HG02798 (cell line): ENCODE data around the gene BARX2.

Experiments
- ATAC-seq: cut with Tn5 transposase; IDR thresholded peaks from one replicate; pipeline ENCODE4 v1.9.1; 2021; ENCODE audit warnings: mild to moderate bottlenecking; ENCODE audit not compliant: unreplicated experiment, poor library complexity

BARX2 gene

DNA sequence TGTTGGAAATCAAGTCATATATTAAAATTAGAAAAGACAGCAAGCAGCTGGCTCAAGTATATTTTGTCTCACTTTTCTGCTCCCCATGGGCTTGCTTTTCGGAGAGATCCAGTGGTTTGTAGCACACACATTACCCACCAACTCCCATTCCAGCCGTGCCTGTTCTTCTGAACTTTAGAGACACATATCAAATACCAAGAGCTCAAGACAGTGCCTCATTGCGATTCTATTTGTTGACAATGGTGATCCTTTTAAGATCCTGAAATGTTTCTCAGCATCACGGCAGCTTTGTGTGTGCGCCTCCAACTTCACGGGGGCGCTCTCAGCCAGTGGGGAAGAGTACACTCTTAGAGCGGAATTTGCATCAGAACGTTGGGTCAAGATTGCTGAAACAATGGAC, 52.9 kb downstream of the BARX2 start:
- ATAC-seq: no peak

DNA sequence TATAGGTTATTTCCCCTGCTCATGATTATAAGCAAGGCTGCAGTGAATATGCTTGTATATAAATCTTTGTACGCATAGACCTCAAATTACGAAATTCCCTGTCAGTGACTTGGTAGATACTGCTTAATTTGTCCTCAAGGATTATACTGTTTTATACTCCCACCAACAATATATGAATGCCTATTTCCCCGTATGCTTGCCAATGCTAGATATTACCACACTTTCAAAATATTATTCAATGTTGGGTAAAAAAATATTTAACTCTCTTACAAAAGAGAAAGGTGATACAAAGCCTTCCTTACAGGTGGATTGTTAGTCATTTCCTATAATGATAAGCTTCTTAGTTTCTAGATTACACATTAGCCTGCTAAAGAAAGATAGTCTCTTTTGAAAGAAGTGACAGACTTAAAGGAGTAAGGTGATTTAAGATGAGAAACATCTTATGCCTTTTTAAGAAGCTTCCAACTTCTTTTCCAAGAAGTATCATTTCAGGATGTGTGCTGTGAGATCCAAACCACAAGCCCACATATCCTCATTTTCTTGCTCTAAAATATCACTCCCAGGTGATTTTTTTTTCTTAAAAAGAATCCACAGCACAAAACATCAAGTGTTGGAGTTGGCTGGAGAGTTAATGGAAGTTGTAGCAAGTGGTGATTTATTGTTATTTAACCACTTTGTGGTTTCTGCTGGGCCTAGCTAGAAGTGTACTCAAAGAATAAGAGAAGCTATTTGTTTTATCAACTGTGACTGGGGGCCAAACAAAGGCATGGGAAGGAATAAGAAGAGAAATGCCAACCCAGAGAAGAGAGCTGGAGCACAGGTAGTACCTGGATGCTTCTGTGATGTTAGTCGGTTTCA, 59.2 kb downstream of the BARX2 start:
- no peak for ATAC-seq

DNA sequence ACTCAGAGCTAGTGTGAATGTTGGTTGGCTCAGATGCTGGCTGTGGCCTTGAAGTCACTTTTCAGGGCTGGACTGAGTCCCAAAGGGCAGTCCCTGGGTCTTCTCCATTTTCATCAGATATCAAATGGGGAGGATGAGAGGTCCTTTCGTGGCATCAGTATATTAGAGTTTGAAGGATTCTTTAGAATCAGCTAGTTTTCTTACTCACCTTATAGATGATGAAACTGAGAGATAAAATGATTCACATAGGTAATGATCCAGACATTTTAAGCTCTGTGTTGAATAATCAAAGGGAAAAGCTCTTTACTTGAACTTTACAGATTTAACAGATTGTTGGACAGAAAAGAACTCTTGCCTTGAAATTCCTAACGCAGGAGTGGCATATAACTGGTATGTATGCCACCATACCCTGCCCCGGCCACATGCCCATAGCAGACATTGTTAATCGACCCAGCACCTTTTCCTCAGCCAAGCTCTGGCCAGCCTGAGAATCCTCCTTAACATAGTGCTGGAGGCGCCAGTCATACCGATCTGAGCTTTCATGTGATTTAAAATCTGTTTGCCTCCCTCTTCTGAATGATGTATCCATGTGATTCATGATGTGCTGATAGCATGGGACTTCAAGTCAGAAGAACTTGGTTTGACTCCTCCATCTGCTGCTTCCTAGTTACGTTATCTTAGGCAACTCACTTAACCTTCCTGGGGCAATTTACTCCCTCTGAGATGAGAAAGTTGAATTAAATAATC, 60.0 kb downstream of the BARX2 start:
- no peak for ATAC-seq

DNA sequence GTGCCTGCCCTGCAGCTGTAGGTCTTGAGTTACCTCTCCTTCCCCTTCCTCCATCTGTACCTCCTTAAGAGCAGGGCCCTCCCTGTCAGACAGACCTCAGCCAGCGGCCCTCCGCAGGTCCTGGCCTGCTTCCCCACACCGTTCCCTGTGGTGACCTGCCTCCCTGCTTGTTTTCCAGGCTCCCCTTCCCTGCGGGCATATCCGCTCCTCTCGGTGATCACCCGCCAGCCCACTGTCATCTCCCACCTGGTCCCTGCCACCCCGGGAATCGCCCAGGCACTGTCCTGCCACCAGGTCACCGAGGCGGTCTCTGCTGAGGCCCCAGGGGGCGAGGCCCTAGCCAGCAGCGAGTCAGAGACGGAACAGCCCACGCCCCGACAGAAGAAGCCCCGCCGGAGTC, 60.9 kb downstream of the BARX2 start:
- no peak for ATAC-seq

DNA sequence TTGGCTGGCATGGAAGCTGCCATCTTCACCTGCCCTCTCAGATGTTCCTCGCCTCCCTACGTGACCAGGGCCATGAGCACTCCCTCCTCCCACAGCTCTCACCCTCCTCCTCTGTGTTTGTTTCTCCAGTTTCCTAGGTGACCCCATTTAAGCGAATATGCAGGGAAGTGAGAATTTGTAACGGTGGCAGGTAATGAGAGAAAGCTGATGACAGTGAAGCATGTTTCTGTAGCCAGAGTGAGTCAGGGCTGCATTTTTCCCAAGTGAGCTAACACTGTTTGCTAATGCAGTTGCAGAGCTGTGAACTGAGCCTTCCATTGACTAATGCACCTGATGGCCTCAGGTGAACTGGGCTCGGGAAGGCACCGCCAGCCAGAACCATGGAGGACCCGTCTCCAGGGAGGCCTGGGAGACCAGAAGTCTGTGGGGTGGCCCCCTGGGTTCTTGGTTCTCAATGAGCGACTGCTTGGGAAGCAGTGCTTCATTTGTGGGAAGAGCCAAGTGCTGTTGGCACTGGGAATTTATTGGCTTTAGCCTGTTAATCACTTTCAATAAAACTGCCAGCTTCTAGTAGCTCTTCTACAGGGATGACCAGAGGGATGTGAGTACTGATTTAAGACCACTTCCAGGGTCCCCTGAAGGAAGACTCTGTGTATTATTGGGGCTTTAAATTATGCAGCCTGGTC, 64.5 kb downstream of the BARX2 start:
- no peak for ATAC-seq

DNA sequence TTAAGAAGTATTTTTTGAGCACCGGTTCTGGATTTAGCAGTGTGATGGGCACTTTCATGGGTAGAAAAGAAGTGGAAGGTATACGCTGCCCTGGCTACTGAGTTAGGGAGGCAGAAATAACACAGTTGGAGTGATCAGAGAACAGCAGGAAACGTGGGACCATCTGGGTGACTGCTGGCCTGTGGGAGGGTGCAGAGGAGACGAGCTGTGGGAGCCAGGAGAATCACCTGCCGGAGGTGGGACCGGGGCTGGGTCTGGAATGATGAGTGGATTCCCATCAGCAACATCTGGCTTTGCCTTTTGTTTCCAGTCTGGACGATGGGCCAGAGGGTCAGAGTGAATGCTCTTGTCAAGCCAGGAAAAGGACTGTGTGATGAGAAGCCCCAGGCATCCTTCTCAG, 66.5 kb downstream of the BARX2 start:
- ATAC-seq: no peak

DNA sequence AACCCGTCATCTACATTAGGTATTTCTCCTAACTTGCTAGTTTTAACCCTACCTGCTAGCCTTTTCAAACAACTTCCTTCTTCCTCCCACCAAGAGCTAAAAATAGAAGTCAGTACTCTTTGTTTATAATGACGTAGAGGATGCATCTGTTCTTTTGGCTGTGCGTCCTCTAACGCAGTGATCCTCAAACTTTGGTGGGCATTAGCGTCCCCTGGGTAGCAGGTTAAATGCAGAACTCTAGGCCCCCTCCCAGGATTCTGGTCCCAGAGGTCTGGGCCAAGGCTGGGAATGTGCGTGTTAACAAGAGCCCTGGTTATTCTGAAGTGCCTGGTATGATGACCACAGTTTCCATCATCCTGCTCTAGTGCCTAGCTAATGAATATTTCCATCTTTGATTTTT, 67.6 kb downstream of the BARX2 start:
- ATAC-seq: no peak

DNA sequence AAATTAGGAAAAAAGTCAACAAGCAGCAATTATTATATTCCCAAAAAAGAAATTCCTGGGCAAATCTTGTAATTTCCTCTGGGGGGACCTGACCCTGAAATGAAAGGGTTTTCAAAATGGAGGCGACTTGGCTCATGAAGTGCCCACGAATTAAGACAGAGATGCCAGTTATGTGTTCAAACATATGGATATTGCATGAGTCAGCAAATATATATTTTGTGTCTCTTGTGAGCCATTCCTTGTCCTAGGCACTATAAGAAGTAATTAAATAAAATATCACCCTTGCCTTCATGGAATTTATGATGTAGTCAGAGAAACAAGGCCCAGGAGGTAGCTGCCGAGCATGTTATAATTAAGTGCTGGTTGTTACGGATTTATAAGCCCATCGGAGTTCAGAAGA, 68.6 kb downstream of the BARX2 start:
- ATAC-seq: no peak

DNA sequence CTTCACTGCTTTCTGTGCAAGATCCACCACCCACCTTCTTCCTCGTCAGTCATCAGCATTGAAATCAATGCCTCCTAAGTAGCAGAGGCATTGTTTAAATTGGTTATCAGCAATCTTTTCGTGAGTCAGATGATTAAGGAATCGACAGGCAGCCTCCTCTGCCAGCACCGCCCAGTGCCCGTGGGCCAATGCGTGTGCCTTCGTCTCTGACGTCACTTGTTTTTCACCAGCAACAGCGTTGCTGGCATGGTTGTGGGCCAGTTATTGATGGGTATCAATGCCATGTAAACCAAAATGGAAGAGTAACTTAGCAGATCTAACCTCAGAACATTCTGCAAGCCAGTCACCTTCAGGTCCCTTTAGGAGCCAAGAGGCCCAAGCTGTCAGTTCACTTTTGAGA, 69.6 kb downstream of the BARX2 start:
- ATAC-seq: no peak

DNA sequence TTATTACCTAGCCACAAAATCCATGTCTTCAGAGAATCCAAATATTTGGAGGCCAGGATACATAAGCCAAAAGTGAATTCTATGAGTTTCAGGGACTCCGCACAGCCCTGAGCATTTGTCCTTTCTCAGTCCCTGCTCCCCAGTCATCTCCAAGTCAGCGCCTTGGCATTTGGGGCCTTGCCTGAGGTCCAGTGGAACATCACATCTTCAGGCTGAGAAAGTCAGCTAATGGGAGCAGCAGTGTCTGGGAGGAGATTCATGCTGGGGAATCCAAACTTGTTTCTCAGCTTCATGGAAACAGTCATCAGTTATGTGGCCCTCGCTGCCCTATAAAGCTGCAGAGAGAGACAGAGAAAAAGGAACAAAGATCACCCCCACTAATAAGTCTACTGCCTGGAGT, 70.9 kb downstream of the BARX2 start:
- ATAC-seq: no peak

DNA sequence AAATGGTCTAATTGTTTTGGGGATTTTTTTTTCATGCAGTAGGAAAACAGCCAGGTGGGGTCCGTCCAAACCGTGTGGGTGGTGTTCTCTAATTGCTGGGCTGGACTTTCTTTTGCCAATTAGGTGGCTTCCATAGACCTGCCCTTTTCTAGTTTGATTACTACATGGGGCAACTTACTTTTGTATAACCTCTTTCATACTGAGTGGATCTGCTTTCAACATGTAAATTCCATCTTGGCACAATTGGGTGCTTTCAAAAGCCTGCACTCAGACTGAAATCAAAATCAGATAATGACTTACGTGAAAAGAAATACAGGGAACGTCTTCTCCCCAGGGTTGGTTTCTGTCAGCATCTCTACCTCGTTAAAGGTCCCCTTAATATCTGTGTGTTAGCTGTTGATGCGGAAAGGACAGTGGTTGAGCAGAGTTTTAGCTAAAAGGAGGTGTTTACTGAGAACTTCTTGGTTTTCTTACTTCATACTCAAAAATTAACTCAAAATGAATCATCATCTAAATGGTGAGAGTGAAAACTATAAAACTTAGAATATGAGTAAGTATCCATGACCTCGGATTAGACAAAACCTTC, 72.1 kb downstream of the BARX2 start:
- ATAC-seq: no peak

DNA sequence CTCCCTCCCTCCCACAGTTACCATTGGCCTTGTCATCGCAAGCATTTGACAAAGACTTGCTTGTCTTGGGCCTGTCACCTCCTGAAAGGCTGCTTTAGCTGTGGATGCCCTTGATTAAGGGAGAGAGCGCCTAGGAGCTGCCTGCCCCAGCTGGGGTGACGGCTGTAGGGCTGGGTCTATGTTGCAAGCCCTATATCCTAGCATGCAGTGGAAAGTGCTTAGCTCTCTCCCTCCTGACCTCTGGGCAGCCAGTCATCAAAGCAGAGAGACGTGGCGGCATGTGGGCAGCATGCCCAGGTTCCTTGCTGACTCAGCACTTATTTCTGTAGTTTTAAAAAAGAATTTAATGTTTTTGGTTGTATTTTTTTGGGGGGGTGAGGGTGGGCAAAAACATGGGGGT, 75.9 kb downstream of the BARX2 start:
- ATAC-seq: no peak

DNA sequence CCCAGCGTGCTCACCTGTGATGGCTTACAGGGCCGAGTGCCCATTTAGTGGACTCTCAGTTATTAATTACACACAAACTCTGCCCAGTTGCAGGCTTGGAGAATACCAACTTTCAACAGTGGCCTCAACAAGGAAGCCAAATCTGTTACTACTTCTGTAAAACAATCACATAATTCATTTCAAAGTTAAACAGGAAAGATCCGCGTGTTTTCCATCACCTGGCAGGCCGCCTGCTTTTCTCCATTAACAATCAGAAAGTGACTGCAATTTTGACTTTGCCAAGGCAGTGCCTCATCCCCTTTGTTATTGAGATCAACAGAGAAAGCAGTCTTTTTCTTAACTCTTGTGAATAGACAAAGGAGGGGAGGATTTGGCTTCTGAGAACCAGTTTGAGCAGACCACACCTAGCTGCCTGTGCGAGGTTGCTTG, 77.7 kb downstream of the BARX2 start:
- ATAC-seq: no peak

DNA sequence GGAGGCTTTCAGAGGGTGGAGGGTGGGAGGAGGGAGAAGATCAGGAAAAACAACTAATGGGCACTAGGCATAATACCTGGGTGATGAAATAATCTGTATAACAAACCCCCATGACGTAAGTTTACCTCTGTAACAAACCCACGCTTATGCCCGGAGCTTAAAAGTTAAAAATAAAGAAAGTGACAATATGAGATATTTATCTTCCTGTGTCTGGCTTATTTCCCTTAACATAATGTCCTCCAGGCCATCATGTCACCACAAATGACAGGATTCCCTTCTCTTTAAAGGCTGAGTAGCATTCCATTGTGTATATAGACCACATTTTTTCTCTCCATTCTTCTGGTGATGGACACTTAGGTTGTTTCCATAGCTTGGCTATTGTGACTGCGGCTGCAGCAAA, 79.5 kb downstream of the BARX2 start:
- ATAC-seq: no peak

DNA sequence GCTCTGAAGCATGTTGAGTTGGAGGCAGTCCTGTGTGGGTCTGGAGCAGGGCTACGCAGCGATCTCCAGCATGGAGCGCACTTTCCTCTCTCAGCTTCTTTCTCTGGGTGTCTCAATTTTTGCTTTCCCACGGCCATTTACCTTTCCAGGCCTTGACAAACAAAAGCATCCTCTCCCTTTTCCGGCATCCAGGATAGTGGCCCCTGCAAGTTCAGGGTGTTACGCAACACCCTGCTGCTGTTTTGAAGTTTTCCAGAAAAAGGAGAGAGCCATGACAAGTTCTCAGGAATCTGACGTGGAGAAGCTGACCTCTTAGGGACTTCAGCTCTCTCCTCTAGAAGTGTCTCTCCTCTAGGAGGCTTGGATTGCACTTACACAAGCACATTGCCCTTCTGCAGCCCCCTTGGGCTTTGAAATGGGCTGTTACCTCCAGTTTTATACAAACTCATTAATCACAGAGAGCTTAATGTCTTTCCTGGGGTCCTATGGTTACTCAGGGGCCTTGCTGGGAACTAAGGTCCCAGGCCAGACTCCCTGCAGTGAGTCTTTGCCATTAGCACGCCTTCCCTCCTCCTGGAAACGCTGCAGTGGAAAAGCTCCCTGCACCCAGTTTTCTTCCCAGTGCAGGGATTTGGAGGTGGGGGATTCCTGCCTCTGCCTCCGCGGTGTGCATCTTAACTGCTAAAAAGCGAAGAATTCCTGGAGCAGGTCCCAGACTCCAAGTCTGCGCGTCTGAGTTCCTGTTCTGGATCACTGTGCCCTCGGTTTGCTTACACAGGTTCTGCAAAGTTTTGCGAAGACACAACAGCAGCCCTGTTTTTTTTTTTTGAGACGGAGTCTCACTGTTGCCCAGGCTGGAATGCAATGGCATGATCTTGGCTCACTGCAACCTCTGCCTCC, 80.4 kb downstream of the BARX2 start:
- no peak for ATAC-seq

DNA sequence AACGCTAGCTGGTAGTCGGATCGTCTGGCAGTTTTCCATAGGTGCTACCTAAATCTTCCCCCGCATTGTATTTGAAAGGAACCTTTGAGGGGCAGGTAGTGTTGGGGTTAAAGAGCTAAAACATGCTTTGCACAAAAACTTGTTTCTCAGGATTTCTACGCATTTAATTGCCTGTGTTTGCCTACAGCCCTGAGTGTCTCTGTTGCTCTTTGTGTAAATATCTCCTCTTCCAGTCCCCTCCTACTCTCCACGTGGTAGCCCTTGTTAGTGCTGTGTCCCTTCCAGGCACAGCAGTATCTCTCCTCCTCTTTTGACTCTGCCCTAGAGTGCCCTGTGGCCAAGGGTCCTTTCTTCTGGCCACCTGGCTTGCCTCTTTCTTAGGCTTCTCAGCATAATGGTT, 81.7 kb downstream of the BARX2 start:
- ATAC-seq: no peak

DNA sequence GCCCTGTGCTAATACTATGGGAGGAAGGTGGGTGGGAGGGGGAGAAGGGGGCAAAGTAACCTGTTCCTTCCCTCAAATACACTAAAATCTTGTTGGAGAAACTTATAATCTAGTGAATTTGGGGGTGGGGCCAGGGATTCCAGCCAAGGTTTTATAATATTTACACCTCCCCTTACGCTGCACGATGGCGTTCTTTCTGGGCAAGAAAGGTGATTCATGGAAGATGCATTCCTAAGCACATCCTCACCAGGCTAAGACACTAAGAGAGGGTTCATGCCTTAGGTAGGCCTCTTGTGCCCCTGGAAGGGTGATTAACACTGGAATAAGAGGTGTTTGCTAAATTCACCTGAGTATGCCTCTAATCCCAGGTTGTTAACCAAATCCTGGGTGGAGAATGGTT, 82.6 kb downstream of the BARX2 start:
- no peak for ATAC-seq

DNA sequence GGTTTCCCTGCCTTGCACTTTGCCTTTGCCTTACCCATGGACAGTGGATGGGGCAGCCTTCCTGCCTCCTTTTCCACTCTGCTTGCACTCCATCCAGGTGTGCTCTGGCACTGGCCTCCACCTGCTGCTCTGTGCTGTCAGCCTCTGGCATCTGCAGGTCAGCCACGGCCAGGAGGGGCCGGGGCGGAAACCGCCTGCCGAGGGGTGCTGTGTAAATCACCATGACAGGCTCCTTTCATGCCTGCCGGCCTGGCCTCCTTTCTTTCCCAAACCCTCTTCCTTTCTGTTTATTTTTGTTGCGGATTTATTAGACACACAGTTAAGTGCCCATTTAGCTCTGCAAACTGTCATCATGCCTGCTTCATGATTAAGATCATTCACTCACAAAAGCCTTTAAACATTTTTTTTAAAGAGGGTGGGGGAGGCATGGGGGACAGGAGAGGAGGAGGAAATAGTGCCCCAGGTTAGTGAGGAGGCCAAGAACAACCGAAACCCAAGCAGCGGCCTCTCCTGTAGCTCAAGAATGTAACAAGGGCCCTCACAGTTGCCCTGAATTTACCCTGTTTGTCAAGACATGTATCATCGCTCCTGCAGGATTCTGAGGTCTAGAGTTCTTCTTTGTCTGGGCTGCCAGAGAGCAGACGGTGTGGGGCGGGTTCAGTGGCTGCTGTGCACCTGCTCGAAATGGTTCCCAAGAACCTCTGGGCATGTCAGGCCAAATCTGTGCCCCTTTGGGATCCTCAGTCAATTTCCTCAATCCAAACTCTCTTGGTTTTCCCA, 83.3 kb downstream of the BARX2 start:
- ATAC-seq: no peak

DNA sequence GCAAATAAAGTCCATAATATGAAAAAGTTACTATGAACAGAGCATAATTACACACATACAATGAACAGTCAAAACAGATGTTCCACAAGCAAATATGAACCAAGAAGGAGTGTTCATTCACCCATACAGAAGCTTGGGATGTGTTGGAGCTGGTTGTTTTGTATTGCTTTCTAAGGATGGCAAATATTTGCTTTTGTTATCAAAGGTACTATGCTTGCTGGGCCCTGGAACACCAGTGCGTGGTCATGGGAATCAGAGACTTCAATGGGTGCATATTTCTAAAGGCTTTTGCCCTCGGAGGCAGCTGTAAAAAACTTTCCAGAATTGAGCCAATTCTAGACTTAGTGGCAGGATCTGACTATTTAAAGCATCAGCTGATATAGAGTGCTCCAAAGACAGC, 85.1 kb downstream of the BARX2 start:
- no peak for ATAC-seq
